Upper lobe of left lung (tissue), 4 donors: ENCODE data around the gene ADAMTSL5.

Source experiments
- POLR2A ChIP-seq, 4 donors: fragments of 450-650 bp; IDR thresholded peaks; one replicate each; pipeline ENCODE4 v1.5.1; 2016 to 2017; ENCODE audit warnings: antibody characterized with exemption in 4 of 4, mild to moderate bottlenecking in 2 of 4
- TF ChIP-seq, protein P1 (sequence below), 6 experiments: fragments of 450-650 bp in 4 of 6; fragments of 200-600 bp in 2 of 6; sonication (generic) in 2 of 6; IDR thresholded peaks; one replicate each; pipeline ENCODE4 v1.5.1; 2016 to 2019; ENCODE audit warnings: antibody characterized with exemption in 6 of 6

DNA sequence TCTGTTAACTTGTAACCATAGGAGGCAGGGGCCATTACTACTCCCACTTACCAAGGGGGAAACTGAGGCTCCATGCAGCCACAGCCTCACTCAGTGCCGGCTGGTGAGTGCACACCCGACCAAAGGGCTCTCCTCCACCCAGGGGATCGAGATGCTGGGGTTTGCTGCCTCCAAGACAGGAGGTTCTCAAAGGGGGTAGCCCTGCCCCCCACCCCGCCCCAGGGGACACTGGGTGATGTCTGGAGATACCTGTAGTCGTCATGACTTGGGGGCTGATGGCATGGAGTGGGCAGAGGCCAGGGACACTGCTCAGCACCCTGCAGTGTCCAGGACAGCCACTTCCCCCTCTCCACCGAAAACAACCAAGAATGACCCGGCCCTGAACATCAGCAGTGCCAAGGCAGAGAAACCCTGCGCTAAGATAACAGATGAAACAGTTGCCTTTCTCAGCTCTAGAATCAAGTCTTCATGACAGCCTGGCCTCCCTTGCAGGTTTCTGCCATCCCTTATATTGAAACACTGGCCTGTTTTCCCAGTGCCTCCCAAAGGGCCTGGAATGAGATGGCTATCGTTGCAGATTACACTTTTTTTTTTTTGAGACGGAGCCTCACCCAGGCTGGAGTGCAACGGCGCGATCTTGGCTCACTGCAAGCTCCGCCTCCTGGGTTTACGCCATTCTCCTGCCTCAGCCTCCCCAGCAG lies 18.6 kb downstream of the ADAMTSL5 start:
- TF ChIP-seq, protein P1, sequence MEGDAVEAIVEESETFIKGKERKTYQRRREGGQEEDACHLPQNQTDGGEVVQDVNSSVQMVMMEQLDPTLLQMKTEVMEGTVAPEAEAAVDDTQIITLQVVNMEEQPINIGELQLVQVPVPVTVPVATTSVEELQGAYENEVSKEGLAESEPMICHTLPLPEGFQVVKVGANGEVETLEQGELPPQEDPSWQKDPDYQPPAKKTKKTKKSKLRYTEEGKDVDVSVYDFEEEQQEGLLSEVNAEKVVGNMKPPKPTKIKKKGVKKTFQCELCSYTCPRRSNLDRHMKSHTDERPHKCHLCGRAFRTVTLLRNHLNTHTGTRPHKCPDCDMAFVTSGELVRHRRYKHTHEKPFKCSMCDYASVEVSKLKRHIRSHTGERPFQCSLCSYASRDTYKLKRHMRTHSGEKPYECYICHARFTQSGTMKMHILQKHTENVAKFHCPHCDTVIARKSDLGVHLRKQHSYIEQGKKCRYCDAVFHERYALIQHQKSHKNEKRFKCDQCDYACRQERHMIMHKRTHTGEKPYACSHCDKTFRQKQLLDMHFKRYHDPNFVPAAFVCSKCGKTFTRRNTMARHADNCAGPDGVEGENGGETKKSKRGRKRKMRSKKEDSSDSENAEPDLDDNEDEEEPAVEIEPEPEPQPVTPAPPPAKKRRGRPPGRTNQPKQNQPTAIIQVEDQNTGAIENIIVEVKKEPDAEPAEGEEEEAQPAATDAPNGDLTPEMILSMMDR (IDR thresholded peaks at IDR 0.05), result no peak
- no peak for TF ChIP-seq POLR2A (IDR thresholded peaks at IDR 0.05)
